ENCODE data around the gene AGAP3. TPM values are rescaled to one million over a fixed set of nuclear protein-coding genes. Genes with fewer than 3 reads are reported as not detected.

Gene AGAP3
- total RNA-seq, 1 experiment from 2014 or later = 103 TPM

- in situ Hi-C loops (cut with HindIII; ENCODE audit: low pct_unique_long_range_greater_than_20kb, low sequenced_read_pairs) = no loop called here
- Histone ChIP-seq H3K36me3 (ENCODE audit: control insufficient read depth, insufficient read depth, low read length) (no peaks in the 10 kb centered on the region; the same call in 1 of the 2 replicates), H3K4me3 (ENCODE audit: low read depth in 2 of 2, low read length in 2 of 2) (no peak overlapping the region), H3K27ac (ENCODE audit: low read length) (no peak overlapping the region), H3K4me1 (ENCODE audit: control insufficient read depth, insufficient read depth, low read length) (no peaks in the 10 kb centered on the region), H3K9me3 (ENCODE audit: control insufficient read depth, insufficient read depth, low read depth, low read length) (no peaks in the 10 kb centered on the region), H3K27me3 (ENCODE audit: control insufficient read depth, insufficient read depth, low read length) (no peaks in the 10 kb centered on the region)
- ChIA-PET POLR2A (no interaction called here), CTCF (interaction anchor here (0.5 to 1.6 kb wide), 2 partner anchors 17 to 179 kb away, joined by 5 to 6 read pairs; no protein-coding TSS in a partner anchor)
- no peak for TF ChIP-seq POLR2AphosphoS5 (IDR thresholded peaks at IDR 0.05; ENCODE audit: low read depth, low read length)
- no peak for TF ChIP-seq CTCF (IDR thresholded peaks at IDR 0.05)
- no peak for TF ChIP-seq REST (IDR thresholded peaks at IDR 0.05; ENCODE audit: insufficient read depth in 1 of 2, low read depth in 2 of 2, low read length in 1 of 2)
- TF ChIP-seq TCF7L2 (IDR thresholded peaks at IDR 0.05; ENCODE audit: low read depth, low read length) = no peak
- TF ChIP-seq SIN3A (IDR thresholded peaks at IDR 0.05; ENCODE audit: borderline replicate concordance, insufficient read depth, low read depth, low read length) = no peak
- ATAC-seq = no peak
- intact Hi-C loops (cut with micrococcal nuclease; ENCODE audit: unreplicated experiment) = no loop called here
- BruUV-seq (replicated peaks) = no TSS peak
- no peak for DNase-seq (ENCODE audit: low read depth, low spot score)
Observed at GRCh38 chr7:151141311-151141854, 55.1 kb downstream of the AGAP3 start.

GRCh38 chr7:151141855-151142685 is 55.8 kb downstream of the AGAP3 start:
- Histone ChIP-seq H3K36me3 (ENCODE audit: control insufficient read depth, insufficient read depth, low read length) (no peaks in the 10 kb centered on the region), H3K27me3 (ENCODE audit: control insufficient read depth, insufficient read depth, low read length) (no peaks in the 10 kb centered on the region), H3K27ac (ENCODE audit: low read length) (no peak overlapping the region), H3K9me3 (ENCODE audit: control insufficient read depth, insufficient read depth, low read depth, low read length) (no peaks in the 10 kb centered on the region), H3K4me1 (ENCODE audit: control insufficient read depth, insufficient read depth, low read length) (no peaks in the 10 kb centered on the region), H3K4me3 (ENCODE audit: low read depth in 2 of 2, low read length in 2 of 2) (no peak overlapping the region)
- ATAC-seq (no peak), DNase-seq (ENCODE audit: low read depth, low spot score) (no peak)
- POLR2A ChIA-PET = no interaction called here
- in situ Hi-C loops (cut with HindIII; ENCODE audit: low pct_unique_long_range_greater_than_20kb, low sequenced_read_pairs) (no loop called here), intact Hi-C loops (cut with micrococcal nuclease; ENCODE audit: unreplicated experiment) (no loop called here)
- TF ChIP-seq POLR2AphosphoS5 (IDR thresholded peaks at IDR 0.05; ENCODE audit: low read depth, low read length) = no peak
- no peak for TF ChIP-seq CTCF (IDR thresholded peaks at IDR 0.05)
- TF ChIP-seq REST (IDR thresholded peaks at IDR 0.05; ENCODE audit: insufficient read depth in 1 of 2, low read depth in 2 of 2, low read length in 1 of 2) = no peak
- no peak for TF ChIP-seq TCF7L2 (IDR thresholded peaks at IDR 0.05; ENCODE audit: low read depth, low read length)
- TF ChIP-seq SIN3A (IDR thresholded peaks at IDR 0.05; ENCODE audit: borderline replicate concordance, insufficient read depth, low read depth, low read length) = no peak
- CTCF ChIA-PET = interaction anchor here (0.5 to 1.6 kb wide), 2 partner anchors 18 to 179 kb away, joined by 5 to 6 read pairs; no protein-coding TSS in a partner anchor
- BruUV-seq (replicated peaks) = no TSS peak

Measured in Panc1 (cell line).